Subcutaneous adipose tissue (tissue), 4 donors: ENCODE measurements around the gene NAXD. TPM values are rescaled to one million over a fixed set of nuclear protein-coding genes. Genes with fewer than 3 reads are reported as not detected.

Experiments used
- total RNA-seq, 4 donors: library from RNA; depleted of rRNA; stranded (reverse); fragments of >200 nt; gene quantifications; one replicate each; pipeline ENCODE4 v1.1.0, GENCODE V29; 2016
- TF ChIP-seq, protein P1 (sequence below): fragments of 450-650 bp; IDR thresholded peaks from one replicate; pipeline ENCODE4 v1.5.1; 2016; ENCODE audit warnings: low read depth, mild to moderate bottlenecking, control low read depth, antibody characterized with exemption, moderate library complexity

NAXD gene
- total RNA-seq, 4 donors from 2014 or later = 17.0 to 27.1 (median 20.4) TPM

DNA sequence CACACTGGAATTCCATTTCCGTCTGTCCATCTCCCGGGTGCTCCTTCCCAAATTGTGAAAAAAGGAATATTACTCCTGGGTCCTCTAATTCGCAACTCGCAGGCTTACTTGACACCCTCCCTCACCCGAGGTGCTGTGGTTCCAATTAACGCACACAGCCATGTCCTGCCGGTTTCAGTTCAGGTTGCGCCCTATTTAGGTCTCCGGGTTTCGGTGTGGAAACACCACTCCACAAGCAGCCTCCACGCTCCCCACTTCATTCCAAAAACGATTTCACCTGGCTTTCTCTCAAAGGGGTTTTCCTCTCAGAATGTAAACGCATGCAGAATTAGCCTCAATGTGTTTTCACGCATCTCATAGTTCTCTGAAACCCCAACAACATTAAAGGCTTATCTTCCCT lies 37.9 kb downstream of the NAXD start:
- TF ChIP-seq, protein P1, sequence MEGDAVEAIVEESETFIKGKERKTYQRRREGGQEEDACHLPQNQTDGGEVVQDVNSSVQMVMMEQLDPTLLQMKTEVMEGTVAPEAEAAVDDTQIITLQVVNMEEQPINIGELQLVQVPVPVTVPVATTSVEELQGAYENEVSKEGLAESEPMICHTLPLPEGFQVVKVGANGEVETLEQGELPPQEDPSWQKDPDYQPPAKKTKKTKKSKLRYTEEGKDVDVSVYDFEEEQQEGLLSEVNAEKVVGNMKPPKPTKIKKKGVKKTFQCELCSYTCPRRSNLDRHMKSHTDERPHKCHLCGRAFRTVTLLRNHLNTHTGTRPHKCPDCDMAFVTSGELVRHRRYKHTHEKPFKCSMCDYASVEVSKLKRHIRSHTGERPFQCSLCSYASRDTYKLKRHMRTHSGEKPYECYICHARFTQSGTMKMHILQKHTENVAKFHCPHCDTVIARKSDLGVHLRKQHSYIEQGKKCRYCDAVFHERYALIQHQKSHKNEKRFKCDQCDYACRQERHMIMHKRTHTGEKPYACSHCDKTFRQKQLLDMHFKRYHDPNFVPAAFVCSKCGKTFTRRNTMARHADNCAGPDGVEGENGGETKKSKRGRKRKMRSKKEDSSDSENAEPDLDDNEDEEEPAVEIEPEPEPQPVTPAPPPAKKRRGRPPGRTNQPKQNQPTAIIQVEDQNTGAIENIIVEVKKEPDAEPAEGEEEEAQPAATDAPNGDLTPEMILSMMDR = no peak

- TF ChIP-seq, protein P1 = no peak
Measured at GRCh38 chr13:110653851-110654250, 38.5 kb downstream of the NAXD start.

DNA sequence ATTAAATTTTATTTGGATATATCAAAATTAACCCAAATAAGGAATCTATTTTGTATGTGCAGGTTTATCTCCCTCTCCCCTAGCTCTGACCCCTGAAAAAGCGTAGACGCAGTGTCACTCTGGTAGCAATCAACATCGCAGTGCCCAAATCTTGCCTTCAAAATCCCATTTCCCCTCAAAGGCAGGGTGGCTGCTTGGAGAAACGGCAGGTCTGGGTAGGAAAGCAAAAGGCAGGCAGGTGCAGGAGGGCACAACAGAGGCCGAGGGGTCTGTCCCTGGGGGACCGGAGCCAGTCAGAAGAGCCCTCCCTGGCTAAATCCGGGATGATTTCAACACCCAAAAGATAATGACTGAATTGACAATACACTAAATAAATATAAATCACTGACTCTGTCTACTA lies 41.9 kb downstream of the NAXD start:
- TF ChIP-seq, protein P1 = no peak

DNA sequence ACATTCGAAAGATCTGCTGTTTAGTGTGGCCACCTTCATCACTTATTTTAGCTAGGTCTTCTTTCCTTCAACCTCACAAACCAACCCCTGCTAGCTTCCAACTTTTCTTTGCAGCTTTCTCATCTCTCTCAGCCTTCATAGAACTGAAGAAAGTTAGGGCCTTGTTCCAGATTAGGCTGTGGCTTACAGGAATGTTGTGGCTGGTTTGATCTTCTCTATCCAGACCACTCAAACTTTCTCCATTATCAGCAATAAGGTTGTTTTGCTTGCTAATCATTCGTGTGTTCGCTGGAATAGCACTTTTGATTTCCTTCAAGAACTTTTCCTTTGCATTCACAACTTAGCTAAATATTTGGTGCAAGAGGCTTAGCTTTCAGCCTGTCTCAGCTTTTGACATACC lies 45.9 kb downstream of the NAXD start:
- TF ChIP-seq, protein P1 = no peak

DNA sequence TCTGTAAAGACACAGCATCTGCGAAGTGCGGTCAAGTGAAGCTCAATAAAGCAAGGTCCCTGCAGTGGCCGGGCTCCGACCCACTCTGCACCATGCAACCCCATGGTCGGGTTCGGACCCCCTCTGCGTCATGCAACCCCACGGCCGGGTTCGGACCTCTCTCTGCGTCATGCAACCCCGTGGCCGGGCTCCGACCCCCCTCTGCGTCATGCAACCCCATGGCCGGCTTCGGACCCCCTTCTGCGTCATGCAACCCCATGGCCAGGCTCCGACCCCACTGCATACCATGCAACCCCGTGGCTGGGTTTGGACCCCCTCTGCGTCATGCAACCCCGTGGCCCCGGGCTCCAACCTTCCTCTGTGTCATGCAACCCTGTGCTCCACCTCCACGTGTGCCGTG lies 46.7 kb downstream of the NAXD start:
- TF ChIP-seq, protein P1 = no peak

GRCh38 chr13:110662777-110663443 lies 47.6 kb downstream of the NAXD start:
- TF ChIP-seq, protein P1 = no peak

GRCh38 chr13:110663491-110663890 lies 48.1 kb downstream of the NAXD start:
- TF ChIP-seq, protein P1 = no peak
